Esophagus muscularis mucosa (tissue), 4 donors: ENCODE data around the gene MPRIP. TPM values are rescaled to one million over a fixed set of nuclear protein-coding genes. Genes with fewer than 3 reads are reported as not detected.
A peak's percentile ranks its signal among the peaks of the same experiment; 100 is the strongest.

Experiments used
- DNase-seq: peaks from one replicate; pipeline ENCODE4 v3.0.0-alpha.2; 2017; ENCODE audit errors: extremely low spot score
- H3K27ac ChIP-seq, 4 donors: fragments of 200-600 bp; sonication (generic); replicated peaks in 1 of 4; 1 replicate in 3 of 4; 2 replicates in 1 of 4; pipeline ENCODE4 v1.5.1; 2016 to 2019; ENCODE audit warnings: mild to moderate bottlenecking in 1 of 4
- H3K27me3 ChIP-seq, 4 donors: fragments of 200-600 bp; sonication (generic); one replicate each; pipeline versions ENCODE4 v1.5.1 to v1.6.0; 2016 to 2019
- H3K36me3 ChIP-seq, 4 donors: fragments of 200-600 bp; sonication (generic); one replicate each; pipeline ENCODE4 v1.5.1; 2016 to 2019
- H3K4me1 ChIP-seq, 4 donors: fragments of 200-600 bp; sonication (generic); one replicate each; pipeline ENCODE4 v1.5.1; 2016 to 2019
- H3K4me3 ChIP-seq, 4 donors: fragments of 200-600 bp; sonication (generic); 1 replicate in 2 of 4; 2 replicates in 2 of 4; pipeline ENCODE4 v1.5.1; 2016 to 2019; ENCODE audit warnings: mild to moderate bottlenecking in 4 of 4, moderate library complexity in 1 of 4
- H3K9me3 ChIP-seq, 4 donors: fragments of 200-600 bp; sonication (generic); 1 replicate in 3 of 4; 2 replicates in 1 of 4; pipeline ENCODE4 v1.5.1; 2016 to 2019
- CTCF ChIP-seq, 3 experiments: fragments of 200-600 bp in 2 of 3; fragments of 450-650 bp in 1 of 3; sonication (generic) in 2 of 3; IDR thresholded peaks; one replicate each; pipeline ENCODE4 v1.5.1; 2017 to 2019; ENCODE audit warnings: antibody characterized with exemption in 3 of 3, mild to moderate bottlenecking in 2 of 3, moderate library complexity in 1 of 3
- EP300 ChIP-seq: sonication (generic); formaldehyde crosslinking; IDR thresholded peaks from one replicate; pipeline ENCODE4 v1.6.1; 2017; ENCODE audit warnings: antibody characterized with exemption
- POLR2A ChIP-seq: fragments of 450-650 bp; IDR thresholded peaks from one replicate; pipeline ENCODE4 v1.6.1; 2017; ENCODE audit warnings: antibody characterized with exemption, moderate library complexity, mild to moderate bottlenecking, low read depth
- POLR2AphosphoS5 ChIP-seq, 2 donors: sonication (generic); formaldehyde crosslinking; IDR thresholded peaks; one replicate each; pipeline ENCODE4 v1.6.1; 2017; ENCODE audit warnings: antibody characterized with exemption in 2 of 2
- WGBS: methylation state at CpG from one replicate; pipeline ENCODE4 v1.1.5; 2018; 5-methylcytosine and 5-hydroxymethylcytosine counted together
- intact Hi-C: fragments of 100-400 bp; cut with DNase I; formaldehyde crosslinking; loops from one replicate; pipeline ENCODE4 v1.15.1; 2023
- total RNA-seq, 4 donors: library from RNA; depleted of rRNA; stranded (reverse); fragments of >200 nt; gene quantifications; one replicate each; pipeline versions ENCODE4 v1.1.0 to v1.2.1, GENCODE V29; 2016

The MPRIP gene
- total RNA-seq, 4 donors from 2014 or later, result 108 to 194 (median 129) TPM

GRCh38 chr17:17071531-17072360 lies 29.5 kb downstream of the MPRIP start:
- peaks cover 0 to 21% (median 9%) of the 10 kb centered on the region in 4 donors for H3K36me3 ChIP-seq
- intact Hi-C loops, result no loop called here
- no peaks in the 10 kb centered on the region for H3K27me3 ChIP-seq
- no peaks in the 10 kb centered on the region for H3K9me3 ChIP-seq
- 83% methylated on average over 14 of the region's 14 CpGs for WGBS
- DNase-seq, result no peak
- peaks cover 56 to 66% (median 60%) of the 10 kb centered on the region in 4 donors for H3K4me1 ChIP-seq
- no peak overlapping the region for H3K4me3 ChIP-seq
- TF ChIP-seq EP300 (no peak), POLR2A (no peak), CTCF (IDR thresholded peaks at IDR 0.05) (no peak), POLR2AphosphoS5 (IDR thresholded peaks at IDR 0.05) (no peak)
- no peak overlapping the region for H3K27ac ChIP-seq

GRCh38 chr17:17072546-17072945 lies 30.3 kb downstream of the MPRIP start:
- Histone ChIP-seq H3K4me3 (no peak overlapping the region), H3K27me3 (no peaks in the 10 kb centered on the region), H3K9me3 (no peaks in the 10 kb centered on the region), H3K4me1 (peaks cover 55 to 66% (median 60%) of the 10 kb centered on the region in 4 donors), H3K36me3 (peaks cover 0 to 29% (median 11%) of the 10 kb centered on the region in 4 donors), H3K27ac (no peak overlapping the region)
- TF ChIP-seq POLR2AphosphoS5 (IDR thresholded peaks at IDR 0.05) (no peak), POLR2A (no peak), EP300 (no peak), CTCF (IDR thresholded peaks at IDR 0.05) (no peak)
- no peak for DNase-seq
- 94% methylated on average over 5 of the region's 5 CpGs for WGBS
- intact Hi-C loops, result no loop called here

- Histone ChIP-seq H3K27me3 (no peaks in the 10 kb centered on the region), H3K9me3 (no peaks in the 10 kb centered on the region), H3K4me3 (no peak overlapping the region), H3K4me1 (peaks cover 59 to 72% (median 66%) of the 10 kb centered on the region in 4 donors), H3K27ac (no peak overlapping the region), H3K36me3 (peaks cover 0 to 34% (median 17%) of the 10 kb centered on the region in 4 donors)
- 93% methylated on average over 12 of the region's 12 CpGs for WGBS
- intact Hi-C loops, result no loop called here
- TF ChIP-seq CTCF (IDR thresholded peaks at IDR 0.05) (no peak), EP300 (no peak), POLR2AphosphoS5 (IDR thresholded peaks at IDR 0.05) (no peak), POLR2A (no peak)
- no peak for DNase-seq
Observed at GRCh38 chr17:17073030-17073564, 30.8 kb downstream of the MPRIP start.

- H3K4me3 ChIP-seq, result no peak overlapping the region
- peak overlapping the region in 1 of 4 donors; percentile 39 for H3K27ac ChIP-seq
- DNase-seq, result no peak
- no peaks in the 10 kb centered on the region for H3K27me3 ChIP-seq
- WGBS, result 61% methylated on average over 9 of the region's 15 CpGs
- intact Hi-C loops, result no loop called here
- peaks cover 0 to 40% (median 22%) of the 10 kb centered on the region in 4 donors for H3K36me3 ChIP-seq
- H3K9me3 ChIP-seq, result no peaks in the 10 kb centered on the region
- no peak for TF ChIP-seq POLR2A
- no peak for TF ChIP-seq POLR2AphosphoS5 (IDR thresholded peaks at IDR 0.05)
- TF ChIP-seq EP300, result no peak
- no peak for TF ChIP-seq CTCF (IDR thresholded peaks at IDR 0.05)
- peaks cover 66 to 77% (median 71%) of the 10 kb centered on the region in 4 donors for H3K4me1 ChIP-seq
Observed at GRCh38 chr17:17073581-17074403, 31.5 kb downstream of the MPRIP start.
